Gastrocnemius medialis (tissue), 4 donors: Measurements from ENCODE around the gene USP21. TPM values are rescaled to one million over a fixed set of nuclear protein-coding genes. Genes with fewer than 3 reads are reported as not detected.

ENCODE experiments used
- ATAC-seq, 2 donors: fragments of 150-250 bp; one replicate each; pipeline ENCODE4 v1.9.1; 2016
- DNase-seq, 2 donors: peaks; one replicate each; pipeline ENCODE4 v3.0.0-alpha.2; 2019
- H3K27ac ChIP-seq, 4 donors: fragments of 200-600 bp; sonication (generic); 1 replicate in 1 of 4; 2 replicates in 3 of 4; pipeline ENCODE4 v1.5.1; 2016 to 2018; ENCODE audit warnings: mild to moderate bottlenecking in 2 of 4, moderate library complexity in 1 of 4
- H3K27me3 ChIP-seq, 3 donors: fragments of 200-600 bp; sonication (generic) in 2 of 3; 1 replicate in 1 of 3; 2 replicates in 2 of 3; pipeline versions ENCODE4 v1.5.1 to v1.6.0; 2016 to 2019; ENCODE audit warnings: mild to moderate bottlenecking in 1 of 3, moderate library complexity in 1 of 3
- H3K36me3 ChIP-seq, 2 donors: fragments of 200-600 bp; sonication (generic) in 1 of 2; one replicate each; pipeline ENCODE4 v1.5.1; 2017 to 2018
- H3K4me1 ChIP-seq, 2 donors: fragments of 200-600 bp; sonication (generic) in 1 of 2; one replicate each; pipeline ENCODE4 v1.5.1; 2016 to 2017; ENCODE audit warnings: mild to moderate bottlenecking in 2 of 2
- H3K4me3 ChIP-seq, 4 donors: fragments of 200-600 bp; sonication (generic) in 3 of 4; 1 replicate in 1 of 4; 2 replicates in 3 of 4; pipeline ENCODE4 v1.5.1; 2016 to 2019; ENCODE audit warnings: mild to moderate bottlenecking in 2 of 4
- H3K9me3 ChIP-seq, 3 donors: fragments of 200-600 bp; sonication (generic) in 2 of 3; 1 replicate in 1 of 3; 2 replicates in 2 of 3; pipeline ENCODE4 v1.5.1; 2016 to 2019
- POLR2A ChIP-seq, 2 donors: fragments of 450-650 bp; IDR thresholded peaks; one replicate each; pipeline ENCODE4 v1.6.1; 2017; ENCODE audit warnings: antibody characterized with exemption in 2 of 2, mild to moderate bottlenecking in 2 of 2, moderate library complexity in 2 of 2
- in situ Hi-C, 4 donors: fragments of 200-750 bp; cut with MboI; loops; one replicate each; pipeline versions ENCODE4 v1.15.0 to v1.8.0; 2017; ENCODE audit warnings: low sequenced_read_pairs in 4 of 4
- intact Hi-C: fragments of 100-400 bp; cut with DNase I; formaldehyde crosslinking; loops from one replicate; pipeline ENCODE4 v1.15.1; 2023; ENCODE audit warnings: low total_unique reads
- total RNA-seq, 4 donors: library from RNA; depleted of rRNA; stranded (reverse); fragments of >200 nt; gene quantifications; one replicate each; pipeline versions ENCODE4 v1.1.0 to v1.2.3, GENCODE V29; 2016
- TF ChIP-seq, protein P1 (sequence below), 5 experiments: fragments of 450-650 bp in 3 of 5; fragments of 200-600 bp in 2 of 5; sonication (generic) in 2 of 5; IDR thresholded peaks in 4 of 5; conservative IDR thresholded peaks in 1 of 5; 1 replicate in 4 of 5; 2 replicates in 1 of 5; pipeline ENCODE4 v1.5.1; 2016 to 2019; ENCODE audit warnings: antibody characterized with exemption in 5 of 5, mild to moderate bottlenecking in 3 of 5, moderate library complexity in 3 of 5

The USP21 gene
- total RNA-seq, 4 donors from 2014 or later = 16.5 to 20.8 (median 18.0) TPM

DNA sequence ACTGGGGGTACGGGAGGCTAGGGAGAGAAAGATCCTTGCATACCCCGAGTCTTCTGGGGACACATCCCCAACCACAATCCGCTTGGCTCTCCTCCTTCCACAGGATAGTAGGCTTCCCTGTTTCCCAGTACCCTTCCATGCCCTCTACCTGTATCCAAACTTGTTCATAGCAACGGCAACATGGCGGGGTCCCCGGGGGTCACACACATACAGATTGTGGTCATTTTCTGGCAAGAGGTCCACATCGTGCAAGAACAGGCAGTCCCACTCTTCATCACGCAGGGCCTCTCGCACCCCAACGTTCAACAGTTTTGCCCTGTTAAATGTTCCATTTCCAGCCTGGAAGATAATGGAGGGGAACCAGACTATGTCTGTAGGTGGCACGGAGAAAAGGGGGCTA, 14.4 kb downstream of the USP21 start:
- intact Hi-C loops (no loop called here), in situ Hi-C loops (loop anchor here in 1 of 4 donors (10.0 kb wide), 1 partner anchor 51 kb away; the partner anchor contains the start of genes APOA2 and TOMM40L)
- TF ChIP-seq POLR2A (IDR thresholded peaks at IDR 0.05) = no peak
- TF ChIP-seq, protein P1, sequence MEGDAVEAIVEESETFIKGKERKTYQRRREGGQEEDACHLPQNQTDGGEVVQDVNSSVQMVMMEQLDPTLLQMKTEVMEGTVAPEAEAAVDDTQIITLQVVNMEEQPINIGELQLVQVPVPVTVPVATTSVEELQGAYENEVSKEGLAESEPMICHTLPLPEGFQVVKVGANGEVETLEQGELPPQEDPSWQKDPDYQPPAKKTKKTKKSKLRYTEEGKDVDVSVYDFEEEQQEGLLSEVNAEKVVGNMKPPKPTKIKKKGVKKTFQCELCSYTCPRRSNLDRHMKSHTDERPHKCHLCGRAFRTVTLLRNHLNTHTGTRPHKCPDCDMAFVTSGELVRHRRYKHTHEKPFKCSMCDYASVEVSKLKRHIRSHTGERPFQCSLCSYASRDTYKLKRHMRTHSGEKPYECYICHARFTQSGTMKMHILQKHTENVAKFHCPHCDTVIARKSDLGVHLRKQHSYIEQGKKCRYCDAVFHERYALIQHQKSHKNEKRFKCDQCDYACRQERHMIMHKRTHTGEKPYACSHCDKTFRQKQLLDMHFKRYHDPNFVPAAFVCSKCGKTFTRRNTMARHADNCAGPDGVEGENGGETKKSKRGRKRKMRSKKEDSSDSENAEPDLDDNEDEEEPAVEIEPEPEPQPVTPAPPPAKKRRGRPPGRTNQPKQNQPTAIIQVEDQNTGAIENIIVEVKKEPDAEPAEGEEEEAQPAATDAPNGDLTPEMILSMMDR (IDR thresholded peaks at IDR 0.05 in 4 of 5, conservative IDR thresholded peaks at IDR 0.05 in 1 of 5) = no peak
- H3K27ac ChIP-seq = peak overlapping the region in 3 of 4 donors; percentile 43 to 62 (median 57)
- DNase-seq (no peak), ATAC-seq (no peak)
- H3K36me3 ChIP-seq = peaks cover 5 to 65% of the 10 kb centered on the region in 2 donors
- H3K9me3 ChIP-seq = no peaks in the 10 kb centered on the region
- H3K4me1 ChIP-seq = peaks cover 19 to 23% of the 10 kb centered on the region in 2 donors
- H3K27me3 ChIP-seq = no peaks in the 10 kb centered on the region
- H3K4me3 ChIP-seq = no peak overlapping the region

DNA sequence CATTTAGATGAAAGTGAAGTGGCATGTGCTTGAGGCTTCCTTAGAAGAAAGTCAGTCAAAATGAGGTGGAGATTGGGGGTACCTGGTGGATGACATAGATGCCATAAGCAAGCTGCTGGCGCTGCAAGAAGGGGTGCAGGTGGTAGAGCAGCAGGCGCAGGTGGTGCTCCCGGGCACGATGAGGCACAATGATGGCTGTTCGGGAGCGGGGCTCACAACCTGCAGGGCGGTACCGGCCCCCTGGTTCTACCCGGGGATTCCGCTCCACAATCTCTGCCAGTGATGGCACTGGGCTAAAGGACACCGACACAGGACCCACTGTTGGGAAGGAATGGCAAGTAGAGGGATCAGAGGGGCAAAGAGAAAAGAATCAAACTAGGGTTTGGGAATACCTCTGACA, 15.6 kb downstream of the USP21 start:
- DNase-seq = no peak
- H3K4me1 ChIP-seq = peaks cover 19 to 23% of the 10 kb centered on the region in 2 donors
- in situ Hi-C loops = loop anchor here in 1 of 4 donors (10.0 to 25.0 kb wide), 2 partner anchors 50 to 587 kb away; partner anchors contain the start of genes APOA2, ATF6 and TOMM40L

DNA sequence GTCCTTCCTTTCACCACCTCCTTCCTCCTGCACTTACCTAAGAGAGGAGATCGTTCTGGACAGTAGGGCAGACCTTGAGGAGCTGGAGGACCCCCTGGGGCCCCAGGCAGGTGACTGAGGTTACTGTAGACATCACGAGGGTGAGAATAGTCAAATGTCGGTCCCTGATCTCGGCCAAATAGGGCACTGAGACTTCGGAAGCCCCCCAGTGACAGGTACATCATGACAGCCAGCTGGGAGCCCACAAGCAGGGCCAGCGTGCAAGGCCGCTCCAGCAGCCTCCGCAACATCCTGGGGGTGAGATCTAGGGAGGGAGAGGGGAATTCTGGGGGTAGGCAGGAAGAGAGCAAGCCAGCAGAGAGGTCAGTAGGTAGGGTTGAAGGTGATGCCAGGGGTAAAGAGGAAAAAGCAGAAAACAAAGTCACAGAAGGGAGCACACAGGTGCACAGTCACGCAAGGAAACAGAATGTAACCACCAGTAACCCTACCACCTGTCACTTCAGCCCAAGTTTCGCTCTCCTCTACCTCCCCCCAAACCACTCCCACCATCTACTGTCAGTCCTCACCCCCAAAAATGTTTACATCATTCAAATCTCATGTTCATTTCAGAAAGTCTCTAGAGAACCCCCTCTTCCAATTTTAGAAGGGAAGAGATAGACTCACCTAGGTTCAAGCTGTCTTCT, 16.6 kb downstream of the USP21 start:
- Histone ChIP-seq H3K36me3 (peaks cover 0 to 43% of the 10 kb centered on the region in 2 donors), H3K9me3 (no peaks in the 10 kb centered on the region), H3K4me3 (peak overlapping the region; percentile 72 to 92 (median 80)), H3K4me1 (peaks cover 19 to 23% of the 10 kb centered on the region in 2 donors), H3K27ac (peak overlapping the region; percentile 87 to 91 (median 89)), H3K27me3 (no peaks in the 10 kb centered on the region)
- intact Hi-C loops (loop anchor here (1.0 kb wide), 1 partner anchor 26 kb away; the partner anchor contains the start of gene NDUFS2), in situ Hi-C loops (loop anchor here in 1 of 4 donors (10.0 to 25.0 kb wide), 2 partner anchors 49 to 586 kb away; partner anchors contain the start of genes APOA2, ATF6 and TOMM40L)
- ATAC-seq (no peak), DNase-seq (no peak)
- TF ChIP-seq, protein P1 (IDR thresholded peaks at IDR 0.05 in 4 of 5, conservative IDR thresholded peaks at IDR 0.05 in 1 of 5) = no peak
- TF ChIP-seq POLR2A (IDR thresholded peaks at IDR 0.05) = no peak

More for the DNA sequence above, 15.6 kb downstream of the USP21 start:
- H3K9me3 ChIP-seq = no peaks in the 10 kb centered on the region
- H3K27me3 ChIP-seq = no peaks in the 10 kb centered on the region
- H3K27ac ChIP-seq = no peak overlapping the region
- no peak overlapping the region for H3K4me3 ChIP-seq
- ATAC-seq = no peak
- intact Hi-C loops = no loop called here
- TF ChIP-seq, protein P1 (IDR thresholded peaks at IDR 0.05 in 4 of 5, conservative IDR thresholded peaks at IDR 0.05 in 1 of 5) = no peak
- no peak for TF ChIP-seq POLR2A (IDR thresholded peaks at IDR 0.05)
- H3K36me3 ChIP-seq = peaks cover 5 to 53% of the 10 kb centered on the region in 2 donors

DNA sequence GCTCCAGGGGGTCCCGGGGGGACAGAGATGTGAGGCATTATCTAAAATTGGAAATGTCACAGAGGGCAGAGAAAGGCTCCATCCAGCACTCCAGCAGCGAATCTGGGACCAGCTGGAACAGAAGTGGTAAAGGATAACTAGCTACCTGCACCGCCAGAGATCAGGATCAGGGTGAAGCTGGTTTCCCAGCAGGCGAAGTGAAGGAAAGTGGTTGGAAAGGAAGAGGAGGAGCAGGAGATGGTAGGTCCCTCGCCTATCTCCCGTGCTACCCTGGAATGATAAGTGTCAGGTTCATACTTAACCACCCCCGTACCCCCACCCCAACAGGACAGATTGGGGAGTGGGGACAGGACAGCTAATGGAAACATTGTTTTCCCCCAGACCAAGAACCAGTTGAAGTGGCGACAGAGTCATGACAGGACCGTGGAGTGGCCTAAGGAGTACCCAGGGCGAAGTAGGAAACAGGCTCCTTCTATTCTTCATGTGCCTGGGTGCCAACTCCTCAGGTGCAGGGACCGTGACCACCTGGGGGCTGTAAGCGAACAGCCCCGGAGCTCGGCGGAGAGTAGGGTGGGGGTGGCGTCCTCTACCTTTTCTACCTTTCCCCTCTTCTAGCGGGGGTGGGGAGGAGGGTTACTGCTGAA, 17.3 kb downstream of the USP21 start:
- in situ Hi-C loops (loop anchor here in 1 of 4 donors (10.0 to 25.0 kb wide), 2 partner anchors 48 to 586 kb away; partner anchors contain the start of genes APOA2, ATF6 and TOMM40L), intact Hi-C loops (loop anchor here (1.0 kb wide), 2 partner anchors 10 to 26 kb away; partner anchors contain the start of genes NDUFS2 and PPOX)
- ATAC-seq (peak; percentile 8 to 16), DNase-seq (no peak)
- peaks cover 0 to 36% of the 10 kb centered on the region in 2 donors for H3K36me3 ChIP-seq
- H3K27ac ChIP-seq = peak overlapping the region; percentile 87 to 91 (median 89)
- H3K9me3 ChIP-seq = no peaks in the 10 kb centered on the region
- TF ChIP-seq POLR2A (IDR thresholded peaks at IDR 0.05) = no peak
- TF ChIP-seq, protein P1 (IDR thresholded peaks at IDR 0.05 in 4 of 5, conservative IDR thresholded peaks at IDR 0.05 in 1 of 5) = no peak
- peak overlapping the region; percentile 72 to 92 (median 80) for H3K4me3 ChIP-seq
- peaks cover 19 to 23% of the 10 kb centered on the region in 2 donors for H3K4me1 ChIP-seq
- no peaks in the 10 kb centered on the region for H3K27me3 ChIP-seq
